ENCODE data around the gene SRXN1.

The SRXN1 gene

GRCh38 chr20:608970-609369, 44.0 kb downstream of the SRXN1 start:
- no peak for DNase-seq

DNA sequence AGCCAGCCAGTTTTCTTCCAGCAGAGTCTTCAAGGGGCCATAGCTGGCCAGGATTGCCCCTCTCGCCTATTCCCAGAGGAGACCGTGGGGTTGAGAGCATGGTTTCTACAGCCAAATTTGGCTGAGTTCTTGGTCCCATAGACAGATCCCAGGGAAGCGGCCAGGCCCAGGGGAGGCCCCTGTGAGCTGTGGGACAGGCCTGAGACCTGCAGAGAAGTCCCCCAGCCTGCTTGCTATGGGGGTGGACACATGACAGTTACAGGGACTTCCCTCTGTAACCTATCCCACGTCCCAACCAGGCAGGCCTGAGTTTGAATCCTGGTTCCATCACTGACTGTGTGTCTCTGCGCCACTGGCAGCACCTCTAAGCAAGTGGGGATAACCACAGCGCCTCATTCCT, 45.5 kb downstream of the SRXN1 start:
- Mint-ChIP-seq H3K36me3 (ENCODE audit: low read depth) (no peaks in the 10 kb centered on the region), H3K27me3 (ENCODE audit: low read depth, poor library complexity) (peaks cover 28% of the 10 kb centered on the region), H3K27ac (no peak overlapping the region), H3K9me3 (no peaks in the 10 kb centered on the region), H3K4me3 (peak overlapping the region; percentile 79), H3K4me1 (peaks cover 77% of the 10 kb centered on the region)
- TF ChIP-seq CTCF (IDR thresholded peaks at IDR 0.05) = no peak
- DNase-seq = no peak

More at GRCh38 chr20:608970-609369, 44.0 kb downstream of the SRXN1 start:
- Mint-ChIP-seq H3K9me3 (no peaks in the 10 kb centered on the region), H3K36me3 (ENCODE audit: low read depth) (no peaks in the 10 kb centered on the region), H3K4me3 (peak overlapping the region; percentile 79), H3K27me3 (ENCODE audit: low read depth, poor library complexity) (peaks cover 41% of the 10 kb centered on the region), H3K27ac (no peak overlapping the region), H3K4me1 (peaks cover 68% of the 10 kb centered on the region)
- no peak for TF ChIP-seq CTCF (IDR thresholded peaks at IDR 0.05)

GRCh38 chr20:605237-605636, 47.8 kb downstream of the SRXN1 start:
- Mint-ChIP-seq H3K27ac (peak overlapping the region; percentile 77), H3K4me1 (peaks cover 66% of the 10 kb centered on the region), H3K27me3 (ENCODE audit: low read depth, poor library complexity) (peaks cover 18% of the 10 kb centered on the region), H3K36me3 (ENCODE audit: low read depth) (no peaks in the 10 kb centered on the region), H3K4me3 (peak overlapping the region; percentile 33), H3K9me3 (no peaks in the 10 kb centered on the region)
- no peak for DNase-seq
- no peak for TF ChIP-seq CTCF (IDR thresholded peaks at IDR 0.05)

GRCh38 chr20:603116-603640, 49.8 kb downstream of the SRXN1 start:
- H3K27me3 Mint-ChIP-seq (ENCODE audit: low read depth, poor library complexity) = peaks cover 9% of the 10 kb centered on the region
- no peaks in the 10 kb centered on the region for H3K36me3 Mint-ChIP-seq (ENCODE audit: low read depth)
- no peak for TF ChIP-seq CTCF (IDR thresholded peaks at IDR 0.05)
- peak overlapping the region; percentile 48 for H3K27ac Mint-ChIP-seq
- H3K9me3 Mint-ChIP-seq = no peaks in the 10 kb centered on the region
- H3K4me1 Mint-ChIP-seq = peaks cover 65% of the 10 kb centered on the region
- DNase-seq = no peak
- H3K4me3 Mint-ChIP-seq = peak overlapping the region; percentile 6

DNA sequence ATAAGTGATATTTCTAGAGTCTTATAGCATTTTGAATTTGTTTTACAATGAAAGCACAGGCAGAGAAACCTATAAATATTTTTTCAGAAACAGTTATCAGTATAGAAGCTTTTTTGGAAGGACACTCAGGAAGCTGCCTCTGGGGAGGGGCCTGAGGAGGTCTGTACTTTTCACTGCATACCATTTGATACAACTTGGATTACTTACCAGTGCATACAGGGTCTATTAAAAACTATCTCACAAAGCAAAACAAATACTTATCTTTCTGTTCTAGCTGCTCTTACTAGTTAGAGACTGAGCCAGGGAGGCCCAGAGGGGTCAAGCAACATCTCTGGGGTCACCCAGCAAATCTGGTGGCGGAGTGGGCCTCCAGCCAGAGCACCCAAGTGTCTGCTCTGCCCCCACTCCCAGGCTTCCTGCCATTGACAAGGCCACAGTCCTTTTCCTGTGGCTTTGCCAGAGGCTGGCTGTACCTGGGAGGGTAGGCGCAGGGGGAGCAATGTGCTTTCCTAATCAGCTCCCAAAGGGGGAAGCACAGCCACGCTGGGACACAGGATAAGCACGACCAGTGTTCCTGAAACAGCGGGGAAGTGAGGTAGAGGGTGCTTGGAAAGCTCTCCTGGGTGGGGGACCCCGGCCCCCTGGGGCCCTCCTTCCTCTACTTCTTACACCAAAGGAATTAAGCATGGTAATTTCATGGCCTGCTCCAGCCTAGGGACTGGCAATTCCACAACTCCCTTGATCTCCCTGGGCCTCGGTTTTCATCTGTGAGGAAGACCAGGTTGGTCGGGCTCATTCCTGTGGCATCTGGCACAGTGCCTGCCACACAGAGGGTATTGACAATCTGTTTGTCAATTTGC, 50.7 kb downstream of the SRXN1 start:
- DNase-seq = no peak
- Mint-ChIP-seq H3K4me3 (no peak overlapping the region), H3K27me3 (ENCODE audit: low read depth, poor library complexity) (peaks cover 3% of the 10 kb centered on the region), H3K9me3 (no peaks in the 10 kb centered on the region), H3K27ac (peak overlapping the region; percentile 77), H3K36me3 (ENCODE audit: low read depth) (no peaks in the 10 kb centered on the region), H3K4me1 (peaks cover 62% of the 10 kb centered on the region)
- TF ChIP-seq CTCF (IDR thresholded peaks at IDR 0.05) = no peak
